ENCODE data around the gene HNRNPK.
A peak's percentile ranks its signal among the peaks of the same experiment; 100 is the strongest.

HNRNPK gene

DNA sequence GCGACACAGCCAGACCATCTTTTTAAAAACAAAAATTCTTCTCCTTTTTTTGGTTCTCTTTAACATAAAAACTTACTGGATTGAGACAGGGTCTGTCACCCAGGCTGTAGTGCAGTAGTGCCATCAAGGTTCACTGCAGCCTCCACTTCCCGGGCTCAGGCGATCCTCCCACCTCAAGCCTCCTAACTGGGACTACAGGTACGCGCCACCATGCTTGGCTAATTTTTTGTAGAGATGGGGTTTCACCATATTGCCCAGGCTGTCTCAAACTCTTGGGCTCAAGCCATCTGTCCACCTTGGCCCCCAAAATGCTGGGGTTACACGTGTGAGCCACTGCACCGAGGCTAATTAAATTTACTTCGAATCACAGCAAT, 13.8 kb downstream of the HNRNPK start:
- Histone ChIP-seq H2AFZ (ENCODE audit: low read depth, low read length) (no peak overlapping the region), H3K4me3 (ENCODE audit: low read length) (no peak overlapping the region), H3K9me3 (ENCODE audit: insufficient read depth, low read length) (no peaks in the 10 kb centered on the region), H3K36me3 (replicated peaks; ENCODE audit: low read depth, low read length) (peaks cover 37% of the 10 kb centered on the region), H3K4me2 (ENCODE audit: low read length) (no peak overlapping the region), H3K27me3 (ENCODE audit: low read depth, low read length) (no peaks in the 10 kb centered on the region), H3K27ac (ENCODE audit: low read length) (no peak overlapping the region), H3K9ac (ENCODE audit: low read length) (no peak overlapping the region), H4K20me1 (ENCODE audit: insufficient read depth, low read length) (peaks cover 45% of the 10 kb centered on the region), H3K79me2 (ENCODE audit: low read length) (peaks cover 15% of the 10 kb centered on the region), H3K4me1 (ENCODE audit: low read length) (peaks cover 6% of the 10 kb centered on the region)
- TF ChIP-seq, protein P1, sequence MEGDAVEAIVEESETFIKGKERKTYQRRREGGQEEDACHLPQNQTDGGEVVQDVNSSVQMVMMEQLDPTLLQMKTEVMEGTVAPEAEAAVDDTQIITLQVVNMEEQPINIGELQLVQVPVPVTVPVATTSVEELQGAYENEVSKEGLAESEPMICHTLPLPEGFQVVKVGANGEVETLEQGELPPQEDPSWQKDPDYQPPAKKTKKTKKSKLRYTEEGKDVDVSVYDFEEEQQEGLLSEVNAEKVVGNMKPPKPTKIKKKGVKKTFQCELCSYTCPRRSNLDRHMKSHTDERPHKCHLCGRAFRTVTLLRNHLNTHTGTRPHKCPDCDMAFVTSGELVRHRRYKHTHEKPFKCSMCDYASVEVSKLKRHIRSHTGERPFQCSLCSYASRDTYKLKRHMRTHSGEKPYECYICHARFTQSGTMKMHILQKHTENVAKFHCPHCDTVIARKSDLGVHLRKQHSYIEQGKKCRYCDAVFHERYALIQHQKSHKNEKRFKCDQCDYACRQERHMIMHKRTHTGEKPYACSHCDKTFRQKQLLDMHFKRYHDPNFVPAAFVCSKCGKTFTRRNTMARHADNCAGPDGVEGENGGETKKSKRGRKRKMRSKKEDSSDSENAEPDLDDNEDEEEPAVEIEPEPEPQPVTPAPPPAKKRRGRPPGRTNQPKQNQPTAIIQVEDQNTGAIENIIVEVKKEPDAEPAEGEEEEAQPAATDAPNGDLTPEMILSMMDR (IDR thresholded peaks at IDR 0.05; ENCODE audit: low read depth, low read length): no peak
- TF ChIP-seq EZH2phosphoT487 (IDR thresholded peaks at IDR 0.05; ENCODE audit: low read depth): no peak

DNA sequence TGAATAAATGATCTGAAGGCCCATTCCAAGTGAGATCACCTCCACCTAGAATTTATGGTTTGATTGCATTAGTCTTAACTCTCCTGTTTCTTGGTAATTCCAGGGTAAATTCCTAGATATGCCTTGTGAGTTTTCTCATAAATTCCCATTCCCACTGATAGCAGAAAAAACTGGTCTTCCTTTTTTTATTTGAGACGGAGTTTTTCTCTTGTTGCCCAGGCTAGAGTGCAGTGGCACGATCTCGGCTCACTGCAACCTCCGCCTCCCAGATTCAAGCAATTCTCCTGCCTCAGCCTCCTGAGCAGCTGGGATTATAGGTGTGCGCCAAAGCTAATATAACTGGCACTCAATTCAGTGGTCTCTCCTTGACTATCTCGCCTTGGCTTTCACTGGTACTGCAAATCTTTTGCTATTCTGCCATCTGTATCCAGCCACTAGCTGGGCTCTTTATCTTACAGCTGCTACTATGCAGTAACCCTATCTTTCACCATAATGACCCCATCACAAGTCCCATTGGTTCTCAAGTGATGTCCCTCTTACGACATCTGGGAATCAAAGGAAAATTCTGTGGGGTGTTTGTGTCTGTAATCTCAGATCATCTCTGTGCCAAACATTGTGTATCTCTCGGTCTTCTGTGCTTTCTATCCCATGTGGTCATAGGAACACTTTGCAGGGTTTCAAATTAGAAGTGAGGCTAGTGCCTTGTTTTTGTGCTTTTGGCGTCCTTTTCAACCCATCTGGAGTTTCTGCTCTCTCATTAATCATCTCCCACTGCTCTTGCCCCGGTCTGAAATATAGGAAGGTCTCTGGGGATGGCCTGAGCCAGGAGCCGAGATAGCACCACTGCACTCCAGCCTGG, 14.4 kb downstream of the HNRNPK start:
- Histone ChIP-seq H3K4me2 (ENCODE audit: low read length) (no peak overlapping the region), H3K4me1 (ENCODE audit: low read length) (peaks cover 6% of the 10 kb centered on the region), H3K4me3 (ENCODE audit: low read length) (no peak overlapping the region), H3K27ac (ENCODE audit: low read length) (peak overlapping the region; percentile 39; the same call in 1 of the 2 replicates), H3K9me3 (ENCODE audit: insufficient read depth, low read length) (no peaks in the 10 kb centered on the region), H3K79me2 (ENCODE audit: low read length) (peaks cover 9% of the 10 kb centered on the region), H3K36me3 (replicated peaks; ENCODE audit: low read depth, low read length) (peaks cover 31% of the 10 kb centered on the region), H3K27me3 (ENCODE audit: low read depth, low read length) (no peaks in the 10 kb centered on the region), H3K9ac (ENCODE audit: low read length) (no peak overlapping the region), H4K20me1 (ENCODE audit: insufficient read depth, low read length) (peaks cover 40% of the 10 kb centered on the region), H2AFZ (ENCODE audit: low read depth, low read length) (no peak overlapping the region)
- no peak for TF ChIP-seq EZH2phosphoT487 (IDR thresholded peaks at IDR 0.05; ENCODE audit: low read depth)
- TF ChIP-seq, protein P1 (IDR thresholded peaks at IDR 0.05; ENCODE audit: low read depth, low read length): no peak

DNA sequence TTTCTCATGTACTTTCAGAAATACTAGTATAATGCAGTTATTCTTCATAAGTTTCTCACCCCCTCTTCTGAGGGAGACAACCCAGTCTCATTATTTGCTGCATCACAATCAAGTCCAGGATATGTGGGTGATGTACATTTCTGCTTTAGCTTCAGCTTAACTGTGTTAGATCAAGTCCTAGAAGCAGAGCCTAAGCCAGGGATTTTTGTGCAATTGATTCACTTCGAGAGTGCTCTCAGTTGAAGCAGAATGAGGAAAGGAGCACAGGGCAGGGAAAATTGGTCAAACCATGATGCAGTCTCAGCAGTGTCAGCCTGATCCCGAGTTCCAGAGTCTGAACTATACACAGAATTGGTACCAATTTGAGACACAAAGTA, 15.1 kb downstream of the HNRNPK start:
- no peaks in the 10 kb centered on the region for H3K9me3 ChIP-seq (ENCODE audit: insufficient read depth, low read length)
- no peak overlapping the region for H3K4me2 ChIP-seq (ENCODE audit: low read length)
- no peak overlapping the region for H2AFZ ChIP-seq (ENCODE audit: low read depth, low read length)
- H3K9ac ChIP-seq (ENCODE audit: low read length): no peak overlapping the region
- TF ChIP-seq EZH2phosphoT487 (IDR thresholded peaks at IDR 0.05; ENCODE audit: low read depth): no peak
- TF ChIP-seq, protein P1 (IDR thresholded peaks at IDR 0.05; ENCODE audit: low read depth, low read length): no peak
- H3K36me3 ChIP-seq (replicated peaks; ENCODE audit: low read depth, low read length): peaks cover 25% of the 10 kb centered on the region
- peaks cover 6% of the 10 kb centered on the region for H3K79me2 ChIP-seq (ENCODE audit: low read length)
- peaks cover 35% of the 10 kb centered on the region for H4K20me1 ChIP-seq (ENCODE audit: insufficient read depth, low read length)
- H3K27me3 ChIP-seq (ENCODE audit: low read depth, low read length): no peaks in the 10 kb centered on the region
- H3K4me1 ChIP-seq (ENCODE audit: low read length): peaks cover 6% of the 10 kb centered on the region
- no peak overlapping the region for H3K4me3 ChIP-seq (ENCODE audit: low read length)
- H3K27ac ChIP-seq (ENCODE audit: low read length): peak overlapping the region; percentile 39; the same call in 1 of the 2 replicates

DNA sequence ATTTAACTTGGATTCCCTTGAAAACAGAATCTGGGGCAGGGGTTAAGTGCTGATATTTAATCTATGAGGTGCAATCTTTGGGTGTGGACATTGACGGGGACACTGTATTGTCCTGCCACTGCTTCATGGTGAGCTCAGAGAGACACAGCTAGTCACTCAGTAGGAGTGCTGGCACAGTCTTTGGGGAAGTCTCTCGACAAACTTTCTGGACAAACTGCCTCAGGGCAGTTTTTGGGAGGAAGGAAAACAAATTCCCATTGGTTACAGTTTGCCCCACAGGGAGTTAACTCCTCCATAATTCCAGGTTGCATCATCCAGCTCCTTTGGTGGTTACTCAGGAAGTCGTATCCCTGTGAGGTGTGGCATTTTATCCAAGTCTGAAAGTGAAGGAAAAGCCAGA, 17.9 kb downstream of the HNRNPK start:
- H3K4me2 ChIP-seq (ENCODE audit: low read length): no peak overlapping the region
- no peak overlapping the region for H3K4me3 ChIP-seq (ENCODE audit: low read length)
- peaks cover 16% of the 10 kb centered on the region for H4K20me1 ChIP-seq (ENCODE audit: insufficient read depth, low read length)
- H3K79me2 ChIP-seq (ENCODE audit: low read length): no peaks in the 10 kb centered on the region
- H2AFZ ChIP-seq (ENCODE audit: low read depth, low read length): no peak overlapping the region
- no peak overlapping the region for H3K27ac ChIP-seq (ENCODE audit: low read length)
- H3K4me1 ChIP-seq (ENCODE audit: low read length): peaks cover 4% of the 10 kb centered on the region; the same call in 1 of the 2 replicates
- no peaks in the 10 kb centered on the region for H3K9me3 ChIP-seq (ENCODE audit: insufficient read depth, low read length)
- H3K27me3 ChIP-seq (ENCODE audit: low read depth, low read length): no peaks in the 10 kb centered on the region
- H3K36me3 ChIP-seq (replicated peaks; ENCODE audit: low read depth, low read length): peaks cover 8% of the 10 kb centered on the region
- TF ChIP-seq EZH2phosphoT487 (IDR thresholded peaks at IDR 0.05; ENCODE audit: low read depth): no peak
- TF ChIP-seq, protein P1 (IDR thresholded peaks at IDR 0.05; ENCODE audit: low read depth, low read length): no peak
- H3K9ac ChIP-seq (ENCODE audit: low read length): no peak overlapping the region
